HUES48 (cell line): ENCODE measurements around the gene OSBPL6.
"Not testable (repeated sequence)": the region's sequence is repeated elsewhere in the genome, so short reads cannot be mapped to it uniquely, and the experiment has no call there.

Experiments used
- H3K27ac ChIP-seq: one replicate; pipeline ENCODE4 v1.7.0; 2013; ENCODE audit warnings: low read depth, low read length, inconsistent platforms
- H3K27me3 ChIP-seq: 2 replicates; pipeline ENCODE4 v1.6.1; 2013; ENCODE audit warnings: mild to moderate bottlenecking, low read length; ENCODE audit not compliant: control insufficient read depth, insufficient read depth
- H3K36me3 ChIP-seq: 2 replicates; pipeline ENCODE4 v1.6.1; 2013; ENCODE audit warnings: low read length; ENCODE audit not compliant: control insufficient read depth, insufficient read depth
- H3K4me1 ChIP-seq: 2 replicates; pipeline ENCODE4 v1.6.1; 2013; ENCODE audit warnings: mild to moderate bottlenecking, low read length; ENCODE audit not compliant: control insufficient read depth, insufficient read depth
- H3K4me3 ChIP-seq: 2 replicates; pipeline ENCODE4 v1.5.1; 2013; ENCODE audit warnings: mild to moderate bottlenecking, low read depth, low read length
- H3K9ac ChIP-seq: 2 replicates; pipeline ENCODE4 v1.6.1; 2013; ENCODE audit warnings: mild to moderate bottlenecking, low read depth, low read length, moderate library complexity
- H3K9me3 ChIP-seq: 2 replicates; pipeline ENCODE4 v1.6.1; 2013; ENCODE audit warnings: low read length; ENCODE audit not compliant: control insufficient read depth, insufficient read depth

Gene OSBPL6

GRCh38 chr2:178419123-178419522 lies 224.8 kb downstream of the OSBPL6 start:
- H3K9ac ChIP-seq, result no peak overlapping the region
- no peak overlapping the region for H3K4me3 ChIP-seq
- no peak overlapping the region for H3K27ac ChIP-seq
- no peaks in the 10 kb centered on the region for H3K27me3 ChIP-seq
- H3K4me1 ChIP-seq, result no peaks in the 10 kb centered on the region
- H3K9me3 ChIP-seq, result no peaks in the 10 kb centered on the region
- 0 out of 2 replicates have a peak, but pooled peaks cover 4% of the 10 kb centered on the region for H3K36me3 ChIP-seq

- no peaks in the 10 kb centered on the region for H3K4me1 ChIP-seq
- 0 out of 2 replicates have a peak, but pooled peaks cover 4% of the 10 kb centered on the region for H3K36me3 ChIP-seq
- no peaks in the 10 kb centered on the region for H3K9me3 ChIP-seq
- H3K27ac ChIP-seq, result no peak overlapping the region
- H3K27me3 ChIP-seq, result no peaks in the 10 kb centered on the region
- H3K9ac ChIP-seq, result no peak overlapping the region
- no peak overlapping the region for H3K4me3 ChIP-seq
Measured at GRCh38 chr2:178420463-178420999, 226.2 kb downstream of the OSBPL6 start.

DNA sequence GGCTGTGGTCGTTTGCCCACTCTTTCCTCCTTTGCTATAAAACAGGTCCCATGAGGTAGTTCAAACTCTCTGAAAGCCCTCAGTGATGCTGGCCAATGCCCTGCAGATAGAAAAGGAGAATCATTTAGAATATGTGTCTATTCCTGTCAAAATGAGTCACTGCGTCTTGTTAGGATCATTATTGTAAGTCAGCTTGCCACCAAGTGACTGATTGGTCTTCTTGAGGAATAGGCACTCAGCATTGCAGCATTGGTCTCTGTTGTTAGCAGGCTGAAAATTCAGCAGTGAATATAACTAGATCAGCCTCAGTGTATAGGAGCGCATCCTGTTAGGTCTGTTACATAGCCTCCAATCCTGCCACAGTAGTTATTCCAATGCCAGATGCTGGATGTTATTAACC lies 227.8 kb downstream of the OSBPL6 start:
- Histone ChIP-seq H3K9ac (no peak overlapping the region), H3K27ac (no peak overlapping the region), H3K9me3 (no peaks in the 10 kb centered on the region), H3K36me3 (peaks cover 13% of the 10 kb centered on the region), H3K27me3 (no peaks in the 10 kb centered on the region), H3K4me1 (no peaks in the 10 kb centered on the region), H3K4me3 (no peak overlapping the region)

DNA sequence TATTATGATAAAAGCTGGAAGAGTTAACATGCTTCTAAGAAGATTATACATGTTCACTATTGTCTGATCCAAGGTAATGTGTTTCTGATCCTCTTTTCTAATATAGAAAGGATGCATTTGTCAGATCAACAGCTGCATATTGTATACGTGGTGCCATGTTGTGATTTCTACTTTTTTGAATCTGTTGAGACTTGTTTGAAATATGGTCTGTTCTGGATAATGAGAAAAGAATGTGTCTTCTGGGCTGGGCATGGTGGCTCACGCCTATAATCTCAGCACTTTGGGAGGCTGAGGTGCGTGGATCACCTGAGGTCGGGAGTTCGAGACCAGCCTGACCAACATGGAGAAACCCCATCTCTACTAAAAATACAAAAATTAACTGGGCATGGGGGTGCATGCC lies 229.4 kb downstream of the OSBPL6 start:
- H3K36me3 ChIP-seq, result peaks cover 28% of the 10 kb centered on the region
- H3K27ac ChIP-seq, H3K4me1 ChIP-seq, H3K4me3 ChIP-seq, H3K9ac ChIP-seq, H3K9me3 ChIP-seq, H3K27me3 ChIP-seq: not testable (repeated sequence)

DNA sequence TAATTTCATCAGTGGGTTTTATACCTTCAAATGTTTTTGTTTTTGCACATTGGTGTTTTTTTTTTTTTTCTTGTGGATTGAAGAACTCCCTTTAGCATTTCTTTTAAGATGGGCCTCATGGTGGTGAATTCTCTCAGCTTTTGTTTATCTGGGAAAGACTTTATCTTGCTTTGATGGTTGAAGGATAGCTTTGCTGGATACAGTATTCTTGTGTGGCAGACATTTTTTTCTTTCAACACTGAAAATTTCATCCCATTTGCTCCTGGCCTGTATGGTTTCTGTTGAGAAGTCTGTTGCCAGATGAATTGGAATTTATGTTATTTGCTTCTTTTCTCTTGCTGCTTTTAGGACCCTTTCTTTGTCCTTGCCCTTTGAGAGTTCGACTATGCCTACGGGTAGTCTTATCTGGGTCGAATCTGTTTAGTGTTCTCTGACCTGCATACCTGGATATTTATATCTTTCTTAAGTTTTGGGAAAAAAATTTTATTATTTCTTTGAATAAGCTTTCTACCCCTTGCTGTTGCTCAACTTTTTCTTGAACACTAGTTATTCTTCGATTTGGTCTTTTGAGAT lies 231.0 kb downstream of the OSBPL6 start:
- Histone ChIP-seq H3K36me3 (peaks cover 40% of the 10 kb centered on the region), H3K9me3 (no peaks in the 10 kb centered on the region), H3K27me3 (no peaks in the 10 kb centered on the region), H3K27ac (no peak overlapping the region), H3K4me3 (no peak overlapping the region), H3K9ac (no peak overlapping the region), H3K4me1 (no peaks in the 10 kb centered on the region)

GRCh38 chr2:178426388-178426787 lies 232.1 kb downstream of the OSBPL6 start:
- Histone ChIP-seq H3K27me3 (no peaks in the 10 kb centered on the region), H3K9me3 (no peaks in the 10 kb centered on the region)

DNA sequence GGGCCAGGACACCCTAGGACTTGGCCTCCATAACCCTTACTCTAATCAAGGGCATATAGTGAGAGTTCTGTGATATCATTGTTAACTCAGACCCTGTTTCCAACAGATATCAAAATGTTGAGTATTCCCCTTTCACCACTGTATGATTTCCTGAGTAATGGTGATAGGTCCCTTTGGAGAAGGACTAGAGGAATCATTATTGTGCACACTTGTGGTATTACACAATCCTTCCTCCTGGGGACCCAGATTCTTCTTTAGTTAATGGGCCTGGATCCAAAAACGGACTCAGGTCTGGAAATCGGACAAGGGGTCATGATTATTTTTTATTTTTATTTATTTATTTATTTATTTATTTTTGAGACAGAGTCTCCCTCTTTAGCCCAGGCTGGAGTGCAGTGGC lies 233.1 kb downstream of the OSBPL6 start:
- H3K9ac ChIP-seq, result no peak overlapping the region
- H3K36me3 ChIP-seq, result peaks cover 61% of the 10 kb centered on the region

More at GRCh38 chr2:178426388-178426787, 232.1 kb downstream of the OSBPL6 start:
- H3K27ac ChIP-seq, result no peak overlapping the region
- no peak overlapping the region for H3K4me3 ChIP-seq
- H3K9ac ChIP-seq, result no peak overlapping the region
- peaks cover 50% of the 10 kb centered on the region for H3K36me3 ChIP-seq
- no peaks in the 10 kb centered on the region for H3K4me1 ChIP-seq

GRCh38 chr2:178428396-178428806 lies 234.1 kb downstream of the OSBPL6 start:
- H3K9ac ChIP-seq, result no peak overlapping the region
- H3K9me3 ChIP-seq, result no peaks in the 10 kb centered on the region
- H3K27me3 ChIP-seq, result no peaks in the 10 kb centered on the region
- peaks cover 70% of the 10 kb centered on the region for H3K36me3 ChIP-seq
- no peaks in the 10 kb centered on the region for H3K4me1 ChIP-seq
- H3K4me3 ChIP-seq, result no peak overlapping the region
- H3K27ac ChIP-seq, result no peak overlapping the region

More for the DNA sequence above, 233.1 kb downstream of the OSBPL6 start:
- no peak overlapping the region for H3K4me3 ChIP-seq
- H3K4me1 ChIP-seq, result no peaks in the 10 kb centered on the region
- no peaks in the 10 kb centered on the region for H3K9me3 ChIP-seq
- no peaks in the 10 kb centered on the region for H3K27me3 ChIP-seq
- H3K27ac ChIP-seq, result no peak overlapping the region

DNA sequence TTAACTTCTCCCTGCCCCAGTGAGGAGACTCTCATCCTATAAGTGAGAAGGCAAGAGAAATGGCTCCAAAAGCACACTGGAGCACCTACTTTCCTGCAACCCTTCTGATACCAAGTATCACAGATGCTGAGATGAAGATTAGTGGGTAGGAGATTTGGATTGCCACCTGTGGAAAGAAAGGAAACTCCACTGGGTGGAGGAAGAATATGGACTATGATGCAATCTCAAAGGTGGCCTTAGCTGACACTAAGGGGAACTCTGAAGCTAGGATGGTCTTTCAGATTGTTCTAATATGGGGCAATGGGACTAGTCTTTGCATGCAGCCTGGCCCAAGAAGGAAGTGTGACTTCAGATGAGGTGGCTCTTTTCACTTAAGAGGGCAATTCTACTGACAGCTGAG lies 235.0 kb downstream of the OSBPL6 start:
- no peaks in the 10 kb centered on the region for H3K9me3 ChIP-seq
- no peak overlapping the region for H3K27ac ChIP-seq
- no peak overlapping the region for H3K4me3 ChIP-seq
- H3K4me1 ChIP-seq, result no peaks in the 10 kb centered on the region
- peaks cover 78% of the 10 kb centered on the region for H3K36me3 ChIP-seq
- no peaks in the 10 kb centered on the region for H3K27me3 ChIP-seq
- no peak overlapping the region for H3K9ac ChIP-seq

- H3K4me1 ChIP-seq, result peaks cover 9% of the 10 kb centered on the region; the same call in 1 of the 2 replicates
- H3K9me3 ChIP-seq, result no peaks in the 10 kb centered on the region
- no peaks in the 10 kb centered on the region for H3K27me3 ChIP-seq
- peaks cover 95% of the 10 kb centered on the region for H3K36me3 ChIP-seq
- no peak overlapping the region for H3K4me3 ChIP-seq
- H3K27ac ChIP-seq, result no peak overlapping the region
- no peak overlapping the region for H3K9ac ChIP-seq
Measured at GRCh38 chr2:178436662-178437061, 242.3 kb downstream of the OSBPL6 start.

GRCh38 chr2:178441426-178441825 lies 247.1 kb downstream of the OSBPL6 start:
- no peak overlapping the region for H3K4me3 ChIP-seq
- peaks cover 9% of the 10 kb centered on the region; the same call in 1 of the 2 replicates for H3K4me1 ChIP-seq
- no peak overlapping the region for H3K27ac ChIP-seq
- H3K27me3 ChIP-seq, result no peaks in the 10 kb centered on the region
- no peak overlapping the region for H3K9ac ChIP-seq
- peaks cover 94% of the 10 kb centered on the region for H3K36me3 ChIP-seq
- no peaks in the 10 kb centered on the region for H3K9me3 ChIP-seq
